HUES6 (cell line): ENCODE results near the gene DNAJB11.

ENCODE experiments used
- H3K27ac ChIP-seq: 2 replicates; pipeline ENCODE4 v1.7.0; 2013; ENCODE audit warnings: low read depth, mild to moderate bottlenecking, low read length, inconsistent platforms
- H3K27me3 ChIP-seq: 2 replicates; pipeline ENCODE4 v1.6.1; 2013; ENCODE audit warnings: low read length; ENCODE audit not compliant: control insufficient read depth, insufficient read depth
- H3K36me3 ChIP-seq: 2 replicates; pipeline ENCODE4 v1.6.1; 2013; ENCODE audit warnings: low read length; ENCODE audit not compliant: control insufficient read depth, insufficient read depth
- H3K4me1 ChIP-seq: 2 replicates; pipeline ENCODE4 v1.6.1; 2013; ENCODE audit warnings: low read length; ENCODE audit not compliant: control insufficient read depth, insufficient read depth
- H3K4me3 ChIP-seq: 2 replicates; pipeline ENCODE4 v1.5.1; 2013; ENCODE audit warnings: low read depth, low read length
- H3K9ac ChIP-seq: one replicate; pipeline ENCODE4 v1.6.1; 2013; ENCODE audit warnings: mild to moderate bottlenecking, low read length
- H3K9me3 ChIP-seq: 2 replicates; pipeline ENCODE4 v1.6.1; 2013; ENCODE audit warnings: low read depth, low read length; ENCODE audit not compliant: control insufficient read depth, insufficient read depth

Gene DNAJB11

DNA sequence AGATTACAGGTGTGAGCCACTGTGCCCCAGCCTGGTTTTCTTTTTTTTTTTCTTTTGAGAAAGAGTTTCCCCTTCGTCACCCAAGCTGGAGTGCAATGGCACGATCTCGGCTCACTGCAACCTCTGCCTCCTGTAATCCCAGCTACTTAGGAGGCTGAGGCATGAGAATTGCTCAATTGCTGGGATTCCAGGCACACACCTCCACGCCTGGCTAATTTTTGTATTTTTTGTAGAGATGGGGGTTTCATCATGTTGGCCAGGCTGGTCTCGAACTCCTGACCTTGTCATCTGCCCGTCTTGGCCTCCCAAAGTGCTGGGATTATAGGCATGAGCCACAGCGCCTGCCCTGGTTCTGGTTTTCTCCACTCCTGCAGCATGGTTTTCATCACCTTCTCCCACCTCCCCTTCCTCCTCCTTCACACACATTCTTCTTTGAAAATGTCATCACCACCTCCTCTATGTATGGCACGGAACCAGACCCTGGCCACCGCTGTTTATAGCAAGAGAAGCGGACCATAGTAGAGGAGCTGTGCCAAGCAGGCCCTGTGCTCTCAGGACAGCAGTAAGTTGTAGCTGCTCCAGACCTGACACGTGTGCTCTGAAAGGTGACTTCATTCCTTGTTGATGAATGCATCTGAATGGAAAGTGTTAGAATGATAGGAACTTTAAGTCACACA lies 27.7 kb downstream of the DNAJB11 start:
- no peaks in the 10 kb centered on the region for H3K27me3 ChIP-seq
- H3K36me3 ChIP-seq = no peaks in the 10 kb centered on the region
- H3K4me3 ChIP-seq = no peak overlapping the region
- H3K9me3 ChIP-seq = no peaks in the 10 kb centered on the region
- no peak overlapping the region for H3K27ac ChIP-seq
- peaks cover 4% of the 10 kb centered on the region; the same call in 1 of the 2 replicates for H3K4me1 ChIP-seq
- no peak overlapping the region for H3K9ac ChIP-seq

DNA sequence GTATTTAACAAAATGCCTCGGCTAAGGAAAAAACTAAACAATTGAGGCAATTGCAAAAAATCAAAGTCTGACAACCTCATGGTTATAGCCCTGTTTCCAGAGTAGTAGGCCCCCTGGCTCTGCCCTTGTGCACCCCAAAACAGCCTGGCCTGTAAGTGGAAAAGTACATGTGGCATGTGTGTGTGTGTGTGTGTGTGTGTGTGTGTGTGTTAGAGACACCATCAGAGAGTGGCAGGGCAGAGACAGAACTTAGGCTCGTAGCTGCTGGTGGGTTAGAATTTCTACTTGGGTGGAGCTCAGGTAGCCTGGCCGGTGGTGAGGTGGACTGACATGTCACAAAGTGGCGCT lies 28.2 kb downstream of the DNAJB11 start:
- Histone ChIP-seq H3K36me3 (no peaks in the 10 kb centered on the region), H3K4me3 (no peak overlapping the region), H3K9ac (no peak overlapping the region), H3K9me3 (no peaks in the 10 kb centered on the region), H3K27ac (no peak overlapping the region), H3K27me3 (no peaks in the 10 kb centered on the region), H3K4me1 (peaks cover 4% of the 10 kb centered on the region; the same call in 1 of the 2 replicates)

DNA sequence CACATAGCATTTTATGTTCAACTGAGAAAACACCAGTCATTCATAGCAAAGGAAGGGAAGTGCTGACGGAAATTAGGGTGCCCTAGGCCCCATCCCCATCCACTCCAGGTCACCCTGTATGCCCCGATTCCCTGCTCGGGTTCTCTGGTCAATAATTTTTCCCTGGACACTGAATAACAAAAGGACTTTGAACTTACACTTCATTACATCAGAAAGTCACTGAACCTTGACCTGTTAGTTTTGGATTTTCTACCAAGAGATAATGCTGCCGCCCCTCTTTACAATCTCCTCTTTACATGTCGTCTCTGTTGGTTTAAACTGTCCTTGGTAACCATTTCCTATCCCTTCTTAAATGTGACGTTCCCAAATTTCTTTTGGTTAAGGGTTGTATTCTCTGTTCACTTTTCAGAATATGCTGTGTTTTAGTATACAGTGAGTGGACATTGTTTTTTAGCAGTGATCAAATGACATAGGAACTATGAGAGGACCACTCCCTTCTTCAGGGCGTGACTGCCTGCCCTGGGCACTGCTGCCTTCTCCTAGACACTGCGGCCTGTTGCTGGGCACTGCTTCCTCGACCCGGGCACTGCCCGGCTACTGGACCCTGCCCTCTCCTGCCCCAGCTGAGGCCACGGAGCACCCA lies 28.7 kb downstream of the DNAJB11 start:
- no peaks in the 10 kb centered on the region for H3K36me3 ChIP-seq
- H3K9me3 ChIP-seq = no peaks in the 10 kb centered on the region
- H3K27me3 ChIP-seq = no peaks in the 10 kb centered on the region
- H3K9ac ChIP-seq = no peak overlapping the region
- H3K4me3 ChIP-seq = no peak overlapping the region
- no peak overlapping the region for H3K27ac ChIP-seq
- peaks cover 4% of the 10 kb centered on the region; the same call in 1 of the 2 replicates for H3K4me1 ChIP-seq

DNA sequence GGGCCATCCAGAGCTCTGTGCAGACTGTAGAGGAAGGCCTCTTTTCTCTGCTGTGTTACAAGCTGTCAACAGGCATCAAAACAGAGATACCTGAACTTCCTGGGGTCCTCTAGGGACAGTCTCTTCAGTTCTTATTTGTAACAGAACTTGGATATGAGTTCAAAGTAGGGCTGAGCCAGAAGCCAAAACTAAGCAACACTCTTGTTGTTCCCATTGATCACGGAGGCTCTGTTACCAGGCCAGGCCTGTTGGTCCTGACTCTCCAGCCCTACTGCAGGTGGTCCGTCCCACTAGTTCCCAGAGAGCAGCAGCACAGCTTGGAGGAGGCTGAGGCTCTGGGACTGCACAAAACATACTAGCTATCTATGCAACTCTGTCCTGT lies 29.3 kb downstream of the DNAJB11 start:
- Histone ChIP-seq H3K4me3 (no peak overlapping the region), H3K9ac (no peak overlapping the region), H3K9me3 (no peaks in the 10 kb centered on the region), H3K4me1 (peaks cover 4% of the 10 kb centered on the region; the same call in 1 of the 2 replicates), H3K36me3 (no peaks in the 10 kb centered on the region), H3K27me3 (no peaks in the 10 kb centered on the region), H3K27ac (no peak overlapping the region)

DNA sequence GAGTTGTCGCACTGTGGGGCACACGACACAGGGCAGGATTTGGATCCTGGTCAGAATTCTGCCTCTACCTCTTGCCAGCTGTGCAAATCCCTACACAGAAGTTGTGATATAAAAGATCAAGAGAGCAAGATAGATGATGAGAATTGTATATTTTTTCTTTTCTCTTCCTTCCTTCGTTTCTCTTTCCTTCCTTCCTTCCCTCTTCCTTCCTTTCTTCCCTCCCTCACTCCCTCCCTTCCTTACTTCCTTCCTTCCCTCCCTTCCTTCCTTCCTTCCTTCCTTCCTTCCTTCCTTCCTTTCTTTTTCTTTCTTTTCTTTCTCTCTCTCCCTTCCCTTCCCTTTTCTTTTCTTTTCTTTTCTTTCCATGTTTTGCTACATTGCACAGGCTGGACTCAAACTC lies 30.4 kb downstream of the DNAJB11 start:
- H3K27me3 ChIP-seq = no peaks in the 10 kb centered on the region
- H3K9ac ChIP-seq = no peak overlapping the region
- H3K27ac ChIP-seq = no peak overlapping the region
- H3K4me1 ChIP-seq = peaks cover 4% of the 10 kb centered on the region; the same call in 1 of the 2 replicates
- no peaks in the 10 kb centered on the region for H3K9me3 ChIP-seq
- no peak overlapping the region for H3K4me3 ChIP-seq
- H3K36me3 ChIP-seq = no peaks in the 10 kb centered on the region

DNA sequence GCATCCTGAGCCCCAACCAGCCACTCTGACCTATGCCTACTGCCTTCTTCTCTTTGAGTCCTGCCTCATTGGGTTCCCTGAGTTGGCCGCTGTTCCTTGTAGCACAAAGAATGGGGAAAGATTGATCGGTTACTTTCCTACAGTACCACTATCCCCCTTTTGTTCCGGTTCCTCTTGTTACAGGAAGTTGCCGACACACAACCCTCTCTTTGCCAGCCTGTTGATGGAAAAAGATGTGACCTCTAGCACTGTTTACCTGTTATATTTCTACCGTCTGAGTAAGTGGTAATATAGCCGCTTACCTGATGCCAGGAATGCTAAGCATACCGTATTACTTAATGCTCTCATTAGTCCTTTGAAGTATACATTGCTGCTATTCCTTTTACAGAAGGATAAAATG lies 32.6 kb downstream of the DNAJB11 start:
- Histone ChIP-seq H3K27ac (no peak overlapping the region), H3K9ac (no peak overlapping the region), H3K9me3 (no peaks in the 10 kb centered on the region), H3K36me3 (no peaks in the 10 kb centered on the region), H3K27me3 (no peaks in the 10 kb centered on the region), H3K4me1 (no peaks in the 10 kb centered on the region), H3K4me3 (no peak overlapping the region)

DNA sequence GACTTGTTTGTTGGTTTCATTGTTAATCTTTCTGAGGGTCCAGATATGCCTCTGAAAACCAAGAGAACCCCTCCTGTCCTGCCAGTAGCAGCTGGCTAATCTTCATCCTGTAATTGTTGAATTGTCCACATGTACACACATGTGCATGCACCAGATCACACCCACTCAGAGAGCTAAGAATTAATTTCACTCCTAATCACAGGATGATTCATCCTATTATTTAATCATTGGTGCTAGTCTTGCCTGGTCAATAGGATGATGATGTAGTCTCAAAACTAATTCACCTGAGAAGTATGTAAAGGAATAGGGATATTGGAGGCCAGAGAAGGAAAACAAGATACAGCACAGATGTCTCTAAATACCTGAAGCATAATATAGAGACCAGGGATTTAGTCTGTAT lies 34.6 kb downstream of the DNAJB11 start:
- H3K27ac ChIP-seq = no peak overlapping the region
- no peak overlapping the region for H3K9ac ChIP-seq
- H3K36me3 ChIP-seq = no peaks in the 10 kb centered on the region
- no peaks in the 10 kb centered on the region for H3K27me3 ChIP-seq
- H3K9me3 ChIP-seq = no peaks in the 10 kb centered on the region
- H3K4me1 ChIP-seq = no peaks in the 10 kb centered on the region
- no peak overlapping the region for H3K4me3 ChIP-seq

DNA sequence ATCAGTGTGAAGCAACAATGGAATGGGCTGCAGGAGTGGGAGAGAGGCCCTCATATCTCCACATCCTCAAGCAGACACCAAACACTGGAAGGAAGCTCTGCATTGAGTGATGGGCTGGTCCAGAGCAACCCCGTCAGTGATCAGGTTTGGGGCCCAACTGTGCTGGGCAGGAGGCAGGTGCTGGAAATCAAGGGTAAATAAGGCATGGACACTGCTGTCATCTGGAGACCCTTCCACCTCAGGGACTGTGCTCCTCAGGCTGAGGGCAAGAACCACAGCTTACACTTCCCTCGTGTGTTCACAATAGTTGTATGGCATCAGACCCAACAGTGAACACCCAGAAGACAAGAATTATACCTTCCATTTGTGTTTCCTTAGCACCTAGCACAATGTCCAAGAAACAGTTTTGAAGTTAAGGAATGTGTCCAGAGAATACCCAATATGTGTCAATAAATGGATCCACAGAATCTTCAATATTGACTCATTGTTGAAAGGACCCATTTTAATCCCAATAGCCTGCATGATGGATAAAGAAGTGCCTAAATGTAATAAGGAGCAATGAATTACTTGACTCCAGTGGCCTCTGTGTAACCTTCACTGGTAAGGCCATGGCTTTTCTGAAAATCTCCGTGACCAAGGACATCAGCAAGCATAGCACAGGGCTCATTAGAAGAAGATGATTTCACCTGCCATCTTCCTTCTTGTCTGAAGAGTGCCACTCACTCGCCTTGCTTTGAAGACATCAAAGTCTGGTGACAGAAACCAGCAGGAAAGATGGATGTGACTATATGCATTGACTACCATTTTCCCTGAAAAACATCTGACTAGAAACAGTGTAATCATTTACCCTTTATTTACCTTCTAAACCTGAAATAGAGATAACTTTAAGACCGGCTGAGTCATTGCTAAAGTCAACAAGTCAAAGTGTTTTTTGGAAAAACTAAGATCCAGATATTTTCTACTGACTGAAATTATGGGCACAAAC lies 35.3 kb downstream of the DNAJB11 start:
- Histone ChIP-seq H3K27ac (no peak overlapping the region), H3K9me3 (no peaks in the 10 kb centered on the region), H3K4me1 (no peaks in the 10 kb centered on the region), H3K27me3 (no peaks in the 10 kb centered on the region), H3K9ac (no peak overlapping the region), H3K4me3 (no peak overlapping the region), H3K36me3 (no peaks in the 10 kb centered on the region)

DNA sequence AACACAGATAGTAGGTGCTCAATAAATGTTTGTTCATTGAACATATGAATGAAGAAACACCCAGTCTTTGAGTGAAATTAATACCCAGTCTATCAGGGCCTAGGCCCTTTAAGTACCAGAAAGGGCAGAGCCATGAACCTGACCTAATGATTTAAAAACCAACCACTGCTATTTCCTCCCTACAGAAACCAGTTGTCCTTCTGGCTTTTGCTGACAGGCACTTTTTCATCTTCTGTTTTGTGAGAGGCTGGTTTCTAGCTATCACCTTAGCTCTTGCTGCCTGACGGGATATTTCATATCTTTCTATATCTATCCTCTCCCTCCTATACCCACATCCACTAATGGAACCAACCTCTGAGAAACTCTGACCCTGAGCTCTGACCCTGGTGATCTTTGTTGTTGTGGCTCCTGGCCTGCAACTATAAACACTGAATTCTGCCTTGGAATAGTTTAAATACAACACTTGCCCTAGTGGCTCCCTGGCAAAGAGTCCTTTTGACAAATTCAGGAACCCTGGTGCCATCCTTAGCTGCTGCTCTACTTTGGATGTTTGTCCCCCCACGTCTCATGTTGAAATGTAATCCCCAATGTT lies 38.2 kb downstream of the DNAJB11 start:
- Histone ChIP-seq H3K27me3 (no peaks in the 10 kb centered on the region; the same call in 1 of the 2 replicates), H3K4me1 (no peaks in the 10 kb centered on the region), H3K4me3 (no peak overlapping the region), H3K9ac (no peak overlapping the region), H3K36me3 (no peaks in the 10 kb centered on the region), H3K27ac (no peak overlapping the region), H3K9me3 (no peaks in the 10 kb centered on the region)

DNA sequence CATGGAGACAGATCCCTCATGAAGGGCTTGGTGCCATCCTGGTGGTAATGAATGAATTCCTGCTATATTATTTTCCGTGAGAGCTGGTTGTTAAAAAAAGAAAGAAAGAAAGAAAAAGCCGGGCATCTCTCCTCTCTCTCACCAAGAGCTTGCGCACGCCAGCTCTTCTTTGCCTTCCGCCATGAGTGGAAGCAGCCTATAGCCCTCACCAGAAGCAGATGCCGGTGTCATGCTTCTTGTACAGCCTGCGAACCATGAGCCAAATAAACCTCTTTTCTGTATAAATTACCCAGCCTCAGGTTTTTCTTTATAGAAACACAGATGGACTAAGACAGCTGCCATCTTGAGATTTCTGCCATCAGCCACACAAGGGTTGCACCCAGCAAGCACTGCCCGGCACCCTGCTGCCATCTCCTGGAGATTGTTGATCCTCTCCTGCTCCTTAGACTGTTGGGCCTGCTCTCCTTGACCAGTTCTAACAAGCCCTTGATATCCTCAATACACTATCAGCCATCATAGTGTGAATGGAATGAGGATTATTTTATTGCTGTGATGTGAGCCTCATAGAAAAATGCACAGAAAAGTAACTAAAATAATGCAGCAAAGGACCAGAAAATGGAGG lies 38.8 kb downstream of the DNAJB11 start:
- Histone ChIP-seq H3K36me3 (no peaks in the 10 kb centered on the region), H3K9me3 (no peaks in the 10 kb centered on the region), H3K27ac (no peak overlapping the region), H3K27me3 (no peaks in the 10 kb centered on the region; the same call in 1 of the 2 replicates), H3K4me3 (no peak overlapping the region), H3K9ac (no peak overlapping the region), H3K4me1 (no peaks in the 10 kb centered on the region)
